ENCODE measurements around the gene SLC8A1.

The SLC8A1 gene

DNA sequence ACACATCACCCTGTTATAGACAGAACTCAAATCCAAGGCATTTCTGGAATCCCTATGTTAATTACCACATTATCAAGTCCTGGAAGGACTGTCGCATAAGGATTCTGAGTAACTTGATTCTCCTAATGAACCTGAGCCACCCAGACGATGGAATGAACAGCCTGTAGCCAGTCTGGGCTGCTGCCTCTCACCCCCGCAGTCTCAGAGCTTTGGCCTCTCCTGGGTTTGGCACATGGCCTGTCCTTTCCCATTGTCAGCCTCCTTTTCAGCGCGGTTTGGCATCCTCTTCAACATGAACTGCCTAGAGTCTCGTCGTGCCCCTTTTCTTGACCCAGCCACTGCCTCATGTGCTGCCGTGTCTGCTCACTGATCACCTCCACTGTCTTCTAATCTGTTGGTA lies 147.6 kb downstream of the SLC8A1 start:
- POLR2A ChIA-PET, result no interaction called here
- CTCF ChIA-PET, result interaction anchor here (1.2 kb wide), 1 partner anchor 57 kb away, joined by 3 read pairs; no protein-coding TSS in a partner anchor
- TF ChIP-seq, protein P1, sequence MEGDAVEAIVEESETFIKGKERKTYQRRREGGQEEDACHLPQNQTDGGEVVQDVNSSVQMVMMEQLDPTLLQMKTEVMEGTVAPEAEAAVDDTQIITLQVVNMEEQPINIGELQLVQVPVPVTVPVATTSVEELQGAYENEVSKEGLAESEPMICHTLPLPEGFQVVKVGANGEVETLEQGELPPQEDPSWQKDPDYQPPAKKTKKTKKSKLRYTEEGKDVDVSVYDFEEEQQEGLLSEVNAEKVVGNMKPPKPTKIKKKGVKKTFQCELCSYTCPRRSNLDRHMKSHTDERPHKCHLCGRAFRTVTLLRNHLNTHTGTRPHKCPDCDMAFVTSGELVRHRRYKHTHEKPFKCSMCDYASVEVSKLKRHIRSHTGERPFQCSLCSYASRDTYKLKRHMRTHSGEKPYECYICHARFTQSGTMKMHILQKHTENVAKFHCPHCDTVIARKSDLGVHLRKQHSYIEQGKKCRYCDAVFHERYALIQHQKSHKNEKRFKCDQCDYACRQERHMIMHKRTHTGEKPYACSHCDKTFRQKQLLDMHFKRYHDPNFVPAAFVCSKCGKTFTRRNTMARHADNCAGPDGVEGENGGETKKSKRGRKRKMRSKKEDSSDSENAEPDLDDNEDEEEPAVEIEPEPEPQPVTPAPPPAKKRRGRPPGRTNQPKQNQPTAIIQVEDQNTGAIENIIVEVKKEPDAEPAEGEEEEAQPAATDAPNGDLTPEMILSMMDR (IDR thresholded peaks at IDR 0.05; ENCODE audit: control extremely low read depth, extremely low read depth, low read depth, missing control alignments), result no peak
- DNase-seq (ENCODE audit: extremely low spot score), result no peak

DNA sequence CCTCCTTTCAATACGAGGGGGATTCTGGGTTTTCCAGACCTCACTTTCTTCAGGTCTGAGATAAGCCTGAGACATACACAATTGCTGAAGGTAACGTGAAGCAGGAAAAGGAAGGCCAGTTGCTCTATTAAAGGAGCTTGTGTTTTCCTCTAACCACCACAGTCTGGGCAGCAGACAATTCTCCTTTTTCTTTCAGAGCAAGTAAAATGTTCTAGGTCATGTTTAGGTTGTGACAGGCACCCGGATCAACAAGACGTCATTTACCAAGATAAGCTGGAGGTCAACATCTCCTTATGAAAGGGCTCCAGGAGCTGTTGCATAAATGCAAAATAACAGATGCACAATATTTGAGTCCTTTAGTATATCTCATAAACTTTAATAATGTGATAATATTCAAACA lies 148.1 kb downstream of the SLC8A1 start:
- TF ChIP-seq, protein P1 (IDR thresholded peaks at IDR 0.05; ENCODE audit: control extremely low read depth, extremely low read depth, low read depth, missing control alignments), result no peak
- ChIA-PET POLR2A (no interaction called here), CTCF (interaction anchor here (1.2 to 1.3 kb wide), 2 partner anchors 16 to 56 kb away, joined by 3 to 4 read pairs; no protein-coding TSS in a partner anchor)
- no peak for DNase-seq (ENCODE audit: extremely low spot score)

DNA sequence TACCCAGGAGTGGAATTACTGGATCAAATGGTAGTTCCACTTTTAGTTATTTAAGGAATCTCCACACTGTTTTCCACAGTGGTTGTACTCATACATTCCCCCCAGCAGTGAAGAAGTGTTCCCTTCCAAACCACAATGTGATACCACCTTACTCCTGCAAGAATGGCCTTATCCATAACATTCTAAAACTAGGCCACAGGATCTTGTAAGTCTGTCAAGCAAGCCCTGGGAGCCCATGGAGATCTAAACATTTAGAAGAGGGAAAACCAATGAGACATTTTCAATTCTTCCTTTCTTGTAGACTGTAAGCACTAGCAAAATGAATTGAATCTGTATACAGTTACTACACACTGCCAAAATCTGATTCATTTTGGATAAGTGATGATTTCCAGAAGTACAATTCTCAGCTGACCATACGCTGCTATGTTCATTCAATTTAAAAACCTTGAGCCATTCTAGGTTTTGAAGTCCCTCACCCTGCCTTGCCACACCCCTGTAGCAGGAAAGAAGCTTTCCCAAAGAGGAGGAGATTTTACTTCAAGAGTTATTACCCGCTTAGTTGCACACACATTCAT lies 149.1 kb downstream of the SLC8A1 start:
- ChIA-PET CTCF (interaction anchor here (1.3 kb wide), 1 partner anchor 15 kb away, joined by 4 read pairs; no protein-coding TSS in a partner anchor), POLR2A (no interaction called here)
- TF ChIP-seq, protein P1 (IDR thresholded peaks at IDR 0.05; ENCODE audit: control extremely low read depth, extremely low read depth, low read depth, missing control alignments), result no peak
- DNase-seq (ENCODE audit: extremely low spot score), result no peak

DNA sequence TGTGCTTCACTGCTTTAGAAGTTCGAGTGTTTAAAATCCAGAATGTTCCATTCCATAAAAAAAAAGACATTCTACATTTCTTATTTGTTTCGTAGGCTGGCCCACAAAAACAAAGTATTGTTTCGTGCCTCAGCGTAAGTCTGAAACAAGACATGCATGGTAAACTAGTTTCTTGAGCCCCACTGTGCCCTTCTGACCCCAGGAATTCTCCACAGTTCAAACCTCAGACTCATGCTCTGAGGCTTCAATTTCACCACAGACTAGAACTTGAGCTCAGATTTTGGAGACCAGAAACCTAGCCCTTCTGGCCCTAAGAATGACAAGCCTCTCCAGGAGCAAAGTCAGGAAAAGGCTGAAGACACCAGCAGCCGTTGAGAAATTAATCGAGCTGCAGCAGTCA lies 151.5 kb downstream of the SLC8A1 start:
- no peak for DNase-seq (ENCODE audit: extremely low spot score)

DNA sequence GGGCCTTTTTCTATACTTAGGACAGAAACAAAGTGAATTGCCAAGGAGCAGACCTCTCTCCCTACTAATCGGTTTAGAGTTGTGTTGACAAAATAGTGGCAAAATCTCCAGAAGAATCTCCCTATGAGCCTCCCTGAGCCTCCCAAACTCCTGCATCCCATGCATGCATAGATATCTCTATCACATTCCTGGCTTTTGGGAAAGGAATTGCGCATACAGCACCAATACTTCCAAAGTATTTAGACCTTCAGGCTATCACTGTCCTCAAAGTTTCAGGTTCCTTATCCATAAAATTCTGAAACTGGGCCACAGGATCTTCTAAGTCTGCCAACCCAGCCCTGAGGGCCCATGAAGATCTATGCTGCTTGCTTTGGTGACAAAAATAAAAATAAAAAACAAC lies 152.1 kb downstream of the SLC8A1 start:
- ChIA-PET POLR2A (no interaction called here), CTCF (no interaction called here)
- DNase-seq (ENCODE audit: extremely low spot score), result no peak
- TF ChIP-seq, protein P1 (IDR thresholded peaks at IDR 0.05; ENCODE audit: control extremely low read depth, extremely low read depth, low read depth, missing control alignments), result no peak

More for the DNA sequence above, 151.5 kb downstream of the SLC8A1 start:
- ChIA-PET CTCF (interaction anchor here (0.9 kb wide), 1 partner anchor 307 kb away, joined by 3 read pairs; no protein-coding TSS in a partner anchor), POLR2A (no interaction called here)
- TF ChIP-seq, protein P1 (IDR thresholded peaks at IDR 0.05; ENCODE audit: control extremely low read depth, extremely low read depth, low read depth, missing control alignments), result no peak

DNA sequence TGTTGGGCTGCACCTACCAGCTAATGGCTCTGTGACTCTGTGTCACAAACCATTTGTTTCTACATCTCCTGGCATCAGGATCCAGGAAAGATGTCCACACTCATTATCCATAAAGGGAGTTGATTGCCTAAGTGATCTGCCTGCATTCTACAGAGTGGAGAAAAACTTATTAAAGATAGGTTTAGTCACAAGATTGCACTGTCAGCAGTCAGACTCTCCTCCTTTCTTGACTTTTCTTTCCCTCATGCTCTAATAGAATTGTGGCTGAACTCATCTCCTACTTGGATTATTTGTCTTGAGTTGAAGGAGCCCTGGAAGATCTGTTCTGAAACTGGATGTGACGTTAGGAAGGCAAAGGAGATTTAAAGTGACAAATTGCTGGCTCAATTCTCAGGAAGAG lies 152.7 kb downstream of the SLC8A1 start:
- ChIA-PET CTCF (no interaction called here), POLR2A (no interaction called here)
- no peak for DNase-seq (ENCODE audit: extremely low spot score)
- TF ChIP-seq, protein P1 (IDR thresholded peaks at IDR 0.05; ENCODE audit: control extremely low read depth, extremely low read depth, low read depth, missing control alignments), result no peak
